Lower lobe of right lung (tissue), 2 donors: ENCODE measurements around the gene METTL6. TPM values are rescaled to one million over a fixed set of nuclear protein-coding genes. Genes with fewer than 3 reads are reported as not detected.
"Not testable (repeated sequence)": the region's sequence is repeated elsewhere in the genome, so short reads cannot be mapped to it uniquely, and the experiment has no call there.

Source experiments
- ATAC-seq, 2 donors: fragments of 200-7000 bp; cut with Tn5 transposase; one replicate each; pipeline ENCODE4 v1.9.1; 2020 to 2022; ENCODE audit warnings: mild to moderate bottlenecking in 2 of 2, moderate library complexity in 2 of 2
- DNase-seq: peaks from one replicate; pipeline ENCODE4 v3.0.0-alpha.2; 2020
- H3K27ac ChIP-seq: fragments of 200-600 bp; one replicate; pipeline ENCODE4 v1.8.0; 2022
- H3K27me3 ChIP-seq: fragments of 200-600 bp; one replicate; pipeline ENCODE4 v1.8.0; 2022; ENCODE audit warnings: low read depth
- H3K36me3 ChIP-seq: fragments of 200-600 bp; one replicate; pipeline ENCODE4 v1.8.0; 2022; ENCODE audit warnings: mild to moderate bottlenecking
- H3K4me1 ChIP-seq: fragments of 200-600 bp; one replicate; pipeline ENCODE4 v1.8.0; 2022
- H3K4me3 ChIP-seq: fragments of 200-600 bp; one replicate; pipeline ENCODE4 v1.8.0; 2022; ENCODE audit warnings: mild to moderate bottlenecking
- H3K9me3 ChIP-seq: fragments of 200-600 bp; one replicate; pipeline ENCODE4 v1.8.0; 2022
- CTCF ChIP-seq: fragments of 200-600 bp; IDR thresholded peaks from one replicate; pipeline ENCODE4 v1.8.0; 2022; ENCODE audit warnings: antibody characterized with exemption, mild to moderate bottlenecking
- intact Hi-C: fragments of 100-400 bp; cut with DNase I; formaldehyde crosslinking; loops from one replicate; pipeline ENCODE4 v1.11.0; 2022
- total RNA-seq: library from RNA; stranded (reverse); fragmentation: NEBNext Ultra II Directional; extraction: Animal tissue kit (Norgen Biotek cat#: 25700); gene quantifications from one replicate; pipeline ENCODE4 v1.2.1, GENCODE V29; 2021
- donor health status: DM: no; HTN: yes; CAD: no; lungs with severe emphysema.

METTL6 gene
- total RNA-seq, 1 donor from 2014 or later, result 18.1 TPM

GRCh38 chr3:15458212-15458780 is 31.0 kb upstream of the METTL6 start:
- H3K27me3 ChIP-seq, result no peaks in the 10 kb centered on the region
- ATAC-seq, result no peak
- H3K4me1 ChIP-seq, result no peaks in the 10 kb centered on the region
- intact Hi-C loops, result no loop called here
- DNase-seq, result no peak
- H3K9me3 ChIP-seq, result no peaks in the 10 kb centered on the region
- H3K36me3 ChIP-seq, result no peaks in the 10 kb centered on the region
- H3K27ac ChIP-seq, result no peak overlapping the region
- H3K4me3 ChIP-seq, result no peak overlapping the region
- no peak for TF ChIP-seq CTCF

DNA sequence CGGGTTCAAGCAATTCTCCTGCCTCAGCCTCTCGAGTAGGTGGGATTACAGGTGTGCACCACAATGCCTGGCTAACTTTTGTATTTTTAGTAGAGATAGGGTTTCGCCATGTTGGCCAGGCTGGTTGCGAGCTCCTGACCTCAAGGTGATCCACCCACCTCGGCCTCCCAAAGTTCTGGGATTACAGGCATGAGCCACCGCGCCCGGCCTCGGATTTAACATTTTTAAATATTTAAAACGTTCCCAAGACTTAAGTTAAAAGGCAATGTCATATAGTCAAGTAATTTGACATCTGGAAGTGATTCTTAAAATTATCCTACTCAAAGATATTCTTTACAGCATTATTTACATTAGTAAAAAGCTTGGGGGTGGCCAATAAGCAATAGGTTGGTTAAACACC is 29.6 kb upstream of the METTL6 start:
- DNase-seq, H3K9me3 ChIP-seq, intact Hi-C loops, H3K27ac ChIP-seq, H3K4me1 ChIP-seq, H3K4me3 ChIP-seq, H3K27me3 ChIP-seq, H3K36me3 ChIP-seq, ATAC-seq: not testable (repeated sequence)

- no peaks in the 10 kb centered on the region for H3K36me3 ChIP-seq
- DNase-seq, result no peak
- no peaks in the 10 kb centered on the region for H3K9me3 ChIP-seq
- H3K4me1 ChIP-seq, result no peaks in the 10 kb centered on the region
- ATAC-seq, result no peak
- no peak overlapping the region for H3K4me3 ChIP-seq
- H3K27ac ChIP-seq, result no peak overlapping the region
- TF ChIP-seq CTCF, result no peak
- no peaks in the 10 kb centered on the region for H3K27me3 ChIP-seq
- intact Hi-C loops, result no loop called here
Measured at GRCh38 chr3:15456321-15456720, 29.0 kb upstream of the METTL6 start.

- no peaks in the 10 kb centered on the region for H3K9me3 ChIP-seq
- H3K36me3 ChIP-seq, result no peaks in the 10 kb centered on the region
- H3K27ac ChIP-seq, result no peak overlapping the region
- no peak for TF ChIP-seq CTCF
- H3K4me3 ChIP-seq, result no peak overlapping the region
- intact Hi-C loops, result no loop called here
- ATAC-seq, result no peak
- no peaks in the 10 kb centered on the region for H3K4me1 ChIP-seq
- no peak for DNase-seq
- no peaks in the 10 kb centered on the region for H3K27me3 ChIP-seq
Measured at GRCh38 chr3:15455756-15456155, 28.4 kb upstream of the METTL6 start.

GRCh38 chr3:15454965-15455364 is 27.6 kb upstream of the METTL6 start:
- TF ChIP-seq CTCF, result no peak
- intact Hi-C loops, result no loop called here
- no peak for ATAC-seq
- no peaks in the 10 kb centered on the region for H3K9me3 ChIP-seq
- no peak for DNase-seq
- no peaks in the 10 kb centered on the region for H3K27me3 ChIP-seq
- no peaks in the 10 kb centered on the region for H3K36me3 ChIP-seq
- no peak overlapping the region for H3K4me3 ChIP-seq
- H3K27ac ChIP-seq, result no peak overlapping the region
- H3K4me1 ChIP-seq, result no peaks in the 10 kb centered on the region

DNA sequence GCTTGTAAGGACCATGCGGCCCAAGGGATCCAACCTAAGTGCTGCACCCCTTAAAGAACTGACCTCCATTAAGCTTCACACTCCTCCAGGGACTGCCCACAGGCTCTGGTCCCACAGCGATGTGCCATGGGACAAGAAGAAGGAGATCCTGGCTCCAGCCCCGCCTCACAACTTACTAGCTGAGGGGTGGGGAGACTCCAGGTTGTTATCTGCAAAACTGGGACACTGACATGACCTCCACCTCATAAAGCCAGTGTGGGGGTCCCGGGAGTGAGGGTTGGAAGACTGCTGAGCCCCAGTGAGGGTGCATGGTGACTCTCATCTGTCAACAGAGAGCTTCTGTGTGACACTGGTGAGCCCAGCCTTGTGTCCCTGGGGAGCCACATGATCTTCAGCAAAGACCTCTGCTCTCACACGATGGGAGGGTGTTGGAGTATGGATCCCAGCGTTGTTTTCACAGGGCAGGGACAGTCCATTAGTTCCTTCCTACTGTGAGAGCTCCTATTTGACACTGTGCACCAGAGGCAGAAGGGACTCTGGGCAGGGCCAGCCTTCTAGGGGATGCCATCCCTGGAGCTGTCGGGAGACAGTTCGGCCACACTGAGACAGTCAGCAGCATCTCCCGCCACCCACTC is 26.8 kb upstream of the METTL6 start:
- DNase-seq (no peak), ATAC-seq (no peak)
- no peak for TF ChIP-seq CTCF
- intact Hi-C loops, result no loop called here
- H3K9me3 ChIP-seq, result no peaks in the 10 kb centered on the region
- no peaks in the 10 kb centered on the region for H3K36me3 ChIP-seq
- no peak overlapping the region for H3K27ac ChIP-seq
- no peak overlapping the region for H3K4me3 ChIP-seq
- H3K4me1 ChIP-seq, result no peaks in the 10 kb centered on the region
- no peaks in the 10 kb centered on the region for H3K27me3 ChIP-seq
